Epidermal melanocyte (primary cell): Measurements from ENCODE around the gene ACBD3.

ENCODE experiments used
- DNase-seq: peaks from one replicate; pipeline ENCODE4 v3.0.0; 2011; ENCODE audit warnings: low spot score; ENCODE audit not compliant: insufficient read length

The ACBD3 gene

DNA sequence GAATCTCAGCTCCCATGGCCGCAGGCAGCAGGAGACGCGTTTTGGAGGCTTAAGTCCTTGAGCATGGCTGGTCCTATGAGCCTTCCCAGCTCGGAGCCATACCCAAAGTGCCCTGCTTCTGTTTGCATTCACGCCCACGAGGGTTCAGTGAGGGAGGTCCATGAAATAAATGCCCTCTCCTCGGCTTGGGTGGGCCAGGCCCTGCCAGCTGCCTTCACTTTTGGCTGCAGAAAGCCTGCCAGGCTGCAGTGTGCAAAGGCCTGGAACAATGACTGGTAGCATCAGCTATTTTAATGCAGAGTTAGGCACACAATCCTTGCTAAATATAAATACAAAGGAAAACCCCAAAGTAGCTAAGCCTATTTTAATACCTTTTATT is 74.7 kb downstream of the ACBD3 start:
- DNase-seq = no peak

DNA sequence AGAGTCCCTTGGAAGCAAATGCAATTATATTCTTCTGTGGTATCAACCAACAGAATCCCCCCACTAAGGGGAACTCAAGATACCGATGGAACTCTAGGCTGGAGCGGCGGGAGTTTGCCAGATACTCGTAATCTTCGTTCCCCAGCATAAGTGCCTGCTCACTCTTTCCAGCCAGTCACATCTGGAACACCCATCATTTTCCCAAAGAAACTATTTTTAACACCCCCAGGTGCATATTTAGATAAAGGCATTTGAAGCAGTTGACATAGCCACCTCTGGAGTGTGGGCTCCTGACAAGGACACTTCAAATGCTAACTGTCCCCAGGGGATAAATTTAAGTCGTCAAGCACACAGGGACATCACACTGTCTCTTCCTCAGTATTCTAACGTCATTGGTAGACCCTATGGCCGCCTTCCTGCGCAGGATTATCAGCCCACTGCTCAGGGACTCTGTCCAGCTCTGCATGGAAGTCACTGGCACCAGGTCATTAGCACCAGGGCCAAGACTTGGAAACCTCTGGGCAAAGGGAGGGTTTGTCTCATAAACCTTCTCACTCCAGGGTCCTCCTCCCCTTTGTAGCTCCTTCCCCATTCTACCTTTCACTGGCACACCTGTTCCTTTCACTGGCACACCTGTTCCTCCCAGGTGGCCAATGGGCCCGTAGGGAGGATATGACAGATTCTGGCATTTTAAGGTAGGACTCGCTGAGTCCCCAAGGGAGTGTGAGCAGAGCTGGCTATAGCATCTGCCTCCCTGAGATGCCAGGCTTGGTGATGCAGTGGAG is 75.3 kb downstream of the ACBD3 start:
- no peak for DNase-seq

DNA sequence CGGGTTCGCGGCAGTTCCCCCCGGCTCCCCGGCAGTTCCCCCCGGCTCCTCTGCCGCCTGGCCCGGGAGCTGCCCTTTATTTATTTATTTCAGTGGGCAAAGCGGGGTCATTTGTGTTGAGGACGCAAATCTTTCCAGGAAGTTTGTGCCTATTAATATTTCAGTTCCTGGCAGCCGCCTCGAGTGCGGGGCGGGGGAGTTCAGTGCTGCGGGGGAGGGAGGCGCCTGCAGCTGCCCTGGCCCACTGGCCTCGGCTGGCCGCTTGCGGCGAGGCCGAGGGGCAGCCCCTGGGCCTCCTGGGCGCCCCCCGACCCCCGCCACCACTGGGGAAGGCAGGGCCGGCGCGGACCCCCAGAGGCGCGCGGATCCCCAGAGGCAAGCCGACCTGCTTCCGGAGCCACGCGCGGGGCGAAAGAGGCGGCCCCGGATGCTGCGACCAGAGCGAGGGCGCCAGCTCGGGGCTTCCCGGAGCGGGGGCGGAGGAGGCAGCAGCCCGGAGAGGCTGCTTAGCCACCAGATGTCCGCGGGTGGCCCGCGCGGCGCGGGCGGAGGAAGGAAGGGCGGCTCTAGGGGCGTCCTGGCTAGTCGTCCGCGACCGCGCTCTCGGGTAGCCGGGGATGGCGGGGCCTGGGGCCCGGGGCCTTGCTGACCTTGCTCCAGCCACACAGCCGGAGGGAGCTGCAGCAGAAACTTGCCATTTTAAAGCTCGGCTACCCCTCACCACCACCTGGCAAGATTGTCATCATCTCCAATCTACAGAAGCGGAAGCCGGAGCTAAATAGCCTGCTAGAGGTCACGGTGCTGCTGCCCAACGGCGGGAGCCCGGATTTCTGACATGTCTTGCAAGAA is 76.1 kb downstream of the ACBD3 start:
- peak; percentile 85 for DNase-seq

DNA sequence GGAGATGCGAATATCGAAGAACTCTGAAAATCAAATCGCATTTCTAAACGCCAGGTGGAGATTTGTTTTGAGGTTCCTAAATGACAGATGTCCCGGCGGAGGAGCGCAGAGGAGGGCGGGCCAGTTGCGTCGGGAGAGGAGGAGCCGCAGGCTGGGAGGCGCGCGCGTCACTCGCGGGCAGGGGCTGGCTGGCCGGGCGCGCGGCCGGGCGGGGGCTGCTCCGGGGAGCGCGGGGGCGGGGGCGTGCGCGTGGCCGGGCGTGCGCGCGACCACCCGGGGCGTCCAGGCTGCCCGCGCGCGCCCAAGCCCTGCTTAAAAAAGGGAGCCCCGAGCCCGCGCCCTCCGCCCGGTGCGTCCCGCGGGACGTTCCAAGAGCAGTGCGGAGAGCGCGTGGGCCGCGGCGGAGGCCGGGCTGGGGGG is 76.7 kb downstream of the ACBD3 start:
- peak; percentile 93 for DNase-seq

DNA sequence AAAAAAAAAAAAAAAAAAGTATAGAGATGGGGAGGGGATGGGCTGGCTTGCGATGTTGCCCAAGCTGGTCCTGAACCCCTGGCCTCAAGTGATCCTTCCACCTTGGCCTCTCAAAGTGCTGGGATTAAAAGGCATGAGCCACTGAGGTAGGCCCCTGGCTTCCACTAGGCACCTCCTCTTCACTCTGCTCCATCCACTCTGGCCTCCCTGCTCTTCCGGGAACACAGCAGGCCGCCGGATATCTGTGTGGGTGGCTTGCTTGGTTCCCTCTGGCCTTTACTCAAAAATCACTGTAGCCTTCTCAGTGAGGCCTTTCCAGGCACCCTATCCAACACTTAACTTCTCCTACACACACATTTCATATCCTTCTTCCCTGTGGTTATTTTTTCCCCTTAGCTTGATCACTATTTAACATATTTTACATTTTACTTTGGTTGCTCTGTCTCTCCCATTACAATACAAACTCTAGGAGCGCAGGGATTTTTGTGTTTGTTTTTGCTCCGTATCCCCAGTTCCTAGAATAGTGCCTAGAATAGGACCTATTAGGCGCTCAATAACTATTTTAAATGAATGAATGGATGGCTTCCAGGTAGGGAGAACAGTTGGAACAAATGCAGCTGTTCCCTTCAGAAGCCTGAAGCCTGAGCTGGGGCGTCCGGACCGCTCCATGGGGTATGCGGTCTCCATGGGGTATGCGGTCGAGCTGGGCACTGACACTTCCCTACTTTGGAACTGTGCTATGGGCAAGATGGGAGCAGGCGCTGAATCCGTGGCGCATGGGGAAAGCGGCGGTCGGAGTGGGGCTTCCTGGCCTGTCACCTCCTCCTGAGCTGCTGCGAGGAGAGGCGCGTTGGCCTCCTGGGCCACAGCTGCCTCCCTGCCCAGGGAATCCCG is 77.4 kb downstream of the ACBD3 start:
- no peak for DNase-seq

DNA sequence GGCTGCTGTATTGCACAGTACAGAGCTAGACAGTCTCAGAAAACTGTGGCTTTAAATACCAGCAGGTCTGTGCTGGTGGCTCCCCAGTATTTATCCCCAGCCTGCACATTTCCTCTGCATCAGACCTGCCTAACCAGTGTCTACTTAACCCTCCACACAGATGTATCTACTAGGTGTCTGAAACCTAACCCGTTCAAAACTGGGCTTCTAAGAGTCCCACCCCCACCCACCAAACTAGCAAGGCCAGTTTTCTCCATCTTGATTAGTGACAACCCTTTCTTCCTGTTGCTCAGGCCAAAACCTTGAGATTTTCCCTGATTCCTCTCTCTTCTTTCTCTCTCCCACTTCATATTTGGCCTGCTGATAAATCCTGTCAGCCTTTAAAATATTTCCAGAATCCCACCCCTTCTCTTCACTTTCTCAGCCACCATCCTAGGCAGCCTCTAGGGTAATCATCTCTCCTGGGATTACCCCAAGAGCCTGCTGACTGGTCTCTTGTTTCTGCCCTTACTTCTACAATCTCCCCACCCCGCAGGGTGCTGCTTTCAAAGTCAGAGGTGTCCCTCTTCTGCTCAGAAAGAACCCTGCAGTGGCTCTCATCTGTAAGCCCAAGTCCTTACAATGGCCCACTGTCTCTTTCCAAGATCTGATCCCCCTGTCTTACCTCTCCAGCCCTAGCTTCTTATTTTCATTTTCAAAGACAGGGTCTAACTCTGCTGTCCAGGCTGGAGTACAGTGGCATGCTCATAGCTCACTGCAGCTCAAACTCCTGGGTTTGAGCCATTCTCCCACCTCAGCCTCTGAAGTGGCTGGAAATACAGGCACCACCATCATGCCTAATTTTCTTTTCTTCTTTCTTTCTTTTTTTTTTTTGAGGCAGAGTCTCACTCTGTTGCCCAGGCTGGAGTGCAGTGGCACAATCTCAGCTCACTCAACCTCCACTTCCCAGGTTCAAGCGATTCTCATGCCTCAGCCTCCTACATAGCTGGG is 78.8 kb downstream of the ACBD3 start:
- DNase-seq = no peak

DNA sequence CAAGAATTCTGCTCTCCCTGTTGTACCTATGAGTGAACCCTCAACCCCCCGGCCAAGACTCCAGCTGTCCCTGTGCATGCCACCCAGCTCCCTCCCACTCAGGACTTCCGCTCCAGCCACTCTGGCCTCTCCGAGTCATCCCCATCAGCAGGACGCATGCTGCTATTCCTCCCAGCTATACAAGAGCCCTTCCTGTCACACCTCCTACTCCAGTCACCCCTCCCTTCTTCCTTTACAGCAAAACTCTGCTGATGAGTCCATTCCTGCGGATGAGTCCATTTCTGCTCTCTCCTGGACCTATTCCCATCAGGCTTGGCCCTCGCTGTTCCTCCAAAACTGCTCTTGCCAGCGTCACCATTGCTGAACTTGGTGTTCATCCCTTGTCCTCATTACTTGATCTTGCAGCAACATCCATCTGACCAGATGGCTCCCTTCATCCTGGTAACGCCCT is 81.8 kb downstream of the ACBD3 start:
- DNase-seq = no peak

DNA sequence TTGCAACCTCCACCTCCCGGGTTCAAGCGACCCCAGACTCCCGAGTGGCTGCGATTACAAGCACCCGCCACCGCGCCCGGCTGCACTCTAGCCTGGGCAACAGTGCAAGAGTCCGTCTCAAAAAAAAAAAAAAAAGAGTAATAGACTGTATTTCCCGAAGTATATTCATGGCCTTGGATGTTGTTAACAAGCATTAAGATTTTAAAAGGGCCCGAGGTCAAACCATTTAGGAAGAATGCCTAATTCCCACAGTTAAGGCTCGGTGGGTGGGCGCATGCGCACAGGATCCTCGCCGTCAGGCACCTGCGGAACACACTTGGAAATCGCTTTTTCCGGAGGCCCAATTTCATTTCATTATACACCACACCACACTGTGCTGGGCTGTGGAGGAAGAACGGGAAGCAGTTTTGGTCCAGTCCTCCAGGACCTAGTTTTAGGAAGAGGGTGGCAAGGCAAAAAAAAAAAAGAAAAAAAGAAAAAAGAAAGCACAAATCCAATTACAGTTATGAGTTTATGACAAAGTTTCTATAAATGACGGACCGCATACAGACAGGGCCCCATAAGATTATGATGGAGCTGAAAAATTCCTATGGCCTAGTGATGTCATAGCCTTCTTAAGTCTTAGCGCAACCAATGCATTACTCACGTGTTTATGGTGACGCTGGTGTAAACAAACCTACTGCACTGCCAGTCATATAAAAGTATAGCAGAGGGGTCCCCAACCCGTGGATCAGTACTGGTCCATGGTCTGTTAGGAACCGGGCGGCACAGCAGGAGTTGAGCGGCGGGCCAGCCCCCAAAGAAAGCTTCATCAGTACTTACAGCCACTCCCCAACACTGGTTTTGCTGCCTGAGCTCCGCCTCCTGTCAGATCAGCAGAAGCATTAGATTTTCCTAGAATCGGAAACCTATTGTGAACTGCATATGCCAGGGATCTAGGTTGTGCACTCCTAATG is 85.8 kb downstream of the ACBD3 start:
- DNase-seq = no peak

DNA sequence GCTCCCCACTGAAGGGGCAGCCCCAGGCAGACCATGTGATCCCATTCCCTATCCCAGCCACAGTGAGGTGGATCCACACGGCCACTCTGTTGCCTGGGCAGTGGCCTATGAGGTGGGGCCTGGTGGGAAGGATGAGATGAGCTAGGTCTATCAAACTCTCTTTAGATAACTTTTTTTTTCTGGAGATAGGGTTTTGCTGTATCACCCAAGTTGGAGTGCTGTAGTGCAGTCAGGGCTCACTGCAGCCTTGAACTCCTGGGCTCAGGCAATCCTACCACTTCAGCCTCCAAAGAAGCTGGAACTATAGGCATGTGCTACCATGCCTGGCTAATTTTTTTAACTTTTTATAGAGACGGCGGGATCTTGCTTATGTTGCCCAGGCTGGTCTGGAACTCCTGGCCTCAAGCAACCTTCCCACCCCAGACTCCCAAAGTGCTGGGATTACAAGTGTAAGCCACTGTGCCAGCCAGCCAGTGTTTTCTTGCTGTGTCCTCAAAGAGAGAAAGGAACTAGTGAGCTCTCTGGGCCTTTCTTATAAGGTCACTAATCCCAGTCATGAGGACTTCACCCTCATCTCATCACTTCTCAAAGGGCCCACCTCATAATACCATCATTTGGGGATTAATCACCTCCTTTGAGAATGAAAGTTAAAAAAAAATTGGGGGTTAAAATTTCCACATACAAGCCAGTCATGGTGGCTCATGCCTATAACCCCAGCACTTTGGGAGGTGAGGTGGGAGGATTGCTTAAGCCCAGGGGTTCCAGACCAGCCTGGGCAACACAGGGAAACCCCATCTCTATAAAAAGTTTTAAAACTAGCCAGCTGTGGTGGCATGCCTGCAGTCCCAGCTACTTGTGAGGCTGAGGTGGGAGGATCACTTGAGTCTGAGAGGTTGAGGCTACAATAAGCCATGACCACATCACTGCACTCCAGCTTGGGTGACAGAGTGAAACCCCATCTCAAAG is 87.4 kb downstream of the ACBD3 start:
- no peak for DNase-seq

DNA sequence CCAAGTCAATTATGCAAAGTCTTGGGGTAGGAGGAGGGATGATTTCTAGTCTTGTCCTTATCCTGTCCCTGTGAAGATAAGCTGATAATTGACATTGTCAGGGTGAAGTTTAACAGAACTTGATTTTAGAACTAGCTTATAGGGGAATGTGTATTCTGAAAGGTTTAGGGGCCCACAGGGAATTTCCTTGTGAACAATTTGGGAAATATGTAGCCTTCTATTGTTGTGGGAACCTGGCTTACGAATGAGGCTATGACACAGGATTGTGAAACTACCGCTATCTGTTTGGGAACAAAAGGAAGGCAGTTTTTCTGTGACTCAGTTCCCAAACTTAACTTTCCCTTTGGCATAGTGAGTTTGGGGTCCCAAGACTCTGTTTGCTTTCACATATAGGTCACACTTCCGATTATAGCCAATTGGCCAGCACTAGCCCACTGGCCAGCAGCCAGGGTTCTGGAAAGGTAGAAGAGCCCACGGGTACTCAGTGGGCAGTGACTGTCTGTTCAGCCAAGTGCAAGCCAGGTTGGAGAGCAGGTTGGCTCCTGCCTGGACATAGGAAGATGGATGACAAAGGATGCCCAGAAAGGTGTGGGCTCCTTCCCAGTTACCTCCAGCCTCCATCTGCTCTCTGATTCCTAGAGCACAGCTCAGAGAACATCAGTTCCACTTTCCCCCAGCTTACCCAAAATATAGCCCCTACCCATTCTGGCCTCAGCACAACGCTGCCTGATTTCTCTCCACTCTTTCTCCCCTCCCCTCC is 88.5 kb downstream of the ACBD3 start:
- no peak for DNase-seq

DNA sequence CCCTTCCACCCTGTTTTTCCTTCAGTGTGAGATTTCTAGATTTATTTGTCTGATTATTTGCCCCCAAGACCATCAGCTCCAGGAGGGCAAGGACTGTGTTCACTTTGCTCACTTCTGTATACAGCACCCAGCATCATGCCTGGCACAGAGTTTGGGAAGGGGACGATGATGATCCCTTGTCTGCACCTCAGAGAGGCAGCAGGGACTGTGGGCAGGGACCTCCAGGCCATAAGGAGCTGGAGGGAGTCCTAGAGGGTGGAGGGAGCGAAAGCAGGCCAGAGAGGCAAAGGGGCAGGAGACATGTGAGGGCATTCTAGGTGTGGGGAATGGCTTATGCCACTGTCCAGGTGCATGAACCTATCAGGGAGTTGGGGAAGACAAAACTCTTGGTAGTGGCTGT is 91.3 kb downstream of the ACBD3 start:
- no peak for DNase-seq
